SU-DHL-6 (cell line): Measurements from ENCODE around the gene CCDC9B.

Experiments used
- H2AFZ ChIP-seq: fragments of 200-600 bp; sonication (generic); 2 replicates; pipeline ENCODE4 v1.6.1; 2014; ENCODE audit warnings: low read depth, mild to moderate bottlenecking, moderate library complexity, mixed read lengths, antibody characterized with exemption, low read length; ENCODE audit not compliant: severe bottlenecking
- H3F3A ChIP-seq: fragments of 200-600 bp; shearing (Covaris generic); 2 replicates; pipeline ENCODE4 v1.6.0; 2016; ENCODE audit warnings: antibody characterized with exemption, mild to moderate bottlenecking; ENCODE audit not compliant: insufficient read depth
- H3K27ac ChIP-seq: fragments of 200-600 bp; sonication (generic); 2 replicates; pipeline ENCODE4 v1.5.1; 2016; ENCODE audit warnings: low read depth, mild to moderate bottlenecking, low read length, moderate library complexity, mixed read lengths
- H3K27me3 ChIP-seq: fragments of 200-600 bp; sonication (generic), shearing (Covaris generic); 2 replicates; pipeline ENCODE4 v1.6.0; 2014; ENCODE audit warnings: mild to moderate bottlenecking, low read length
- H3K36me3 ChIP-seq: fragments of 200-600 bp; sonication (generic); 2 replicates; pipeline ENCODE4 v1.6.1; 2014; ENCODE audit warnings: mild to moderate bottlenecking, low read length, mixed read lengths
- H3K4me2 ChIP-seq: fragments of 300-600, 200-600 bp; shearing (Covaris generic), sonication (generic); 2 replicates; pipeline ENCODE4 v1.6.0; 2014; ENCODE audit warnings: low read length, low read depth, mild to moderate bottlenecking; ENCODE audit not compliant: poor library complexity, severe bottlenecking
- H3K4me3 ChIP-seq: fragments of 200-600 bp; sonication (generic); 2 replicates; pipeline ENCODE4 v1.5.1; 2014; ENCODE audit warnings: antibody characterized with exemption, low read length, mild to moderate bottlenecking, mixed read lengths; ENCODE audit not compliant: insufficient read depth, poor library complexity, severe bottlenecking
- H3K79me2 ChIP-seq: fragments of 200-600 bp; sonication (generic); 2 replicates; pipeline ENCODE4 v1.6.1; 2014; ENCODE audit warnings: mild to moderate bottlenecking, low read length, moderate library complexity; ENCODE audit not compliant: insufficient read depth
- H3K9ac ChIP-seq: fragments of 200-600 bp; sonication (generic); 2 replicates; pipeline ENCODE4 v1.7.0; 2014; ENCODE audit warnings: mild to moderate bottlenecking, low read length
- H3K9me2 ChIP-seq: fragments of 200-600 bp; sonication (generic); replicated peaks from 2 replicates; pipeline ENCODE4 v1.6.1; 2014; ENCODE audit warnings: low read length; ENCODE audit not compliant: insufficient read depth
- H3K9me3 ChIP-seq: fragments of 200-600 bp; sonication (generic); 2 replicates; pipeline ENCODE4 v1.6.1; 2014; ENCODE audit warnings: low read length, mixed read lengths; ENCODE audit not compliant: insufficient read depth
- H4K20me1 ChIP-seq: fragments of 200-600 bp; sonication (generic); 2 replicates; pipeline ENCODE4 v1.6.1; 2014; ENCODE audit warnings: low read depth, mild to moderate bottlenecking, antibody characterized with exemption, low read length, moderate library complexity, mixed read lengths
- EZH2phosphoT487 ChIP-seq: fragments of 200-600 bp; sonication (generic), shearing (Covaris generic); conservative IDR thresholded peaks from 2 replicates; pipeline ENCODE4 v1.6.1; 2018; ENCODE audit warnings: mild to moderate bottlenecking, antibody characterized with exemption, low read length, moderate library complexity, mixed read lengths
- TF ChIP-seq, protein P1 (sequence below): fragments of 200-600 bp; sonication (generic); IDR thresholded peaks from one replicate; pipeline ENCODE4 v1.5.1; 2017; ENCODE audit warnings: antibody characterized with exemption, mild to moderate bottlenecking, low read length, moderate library complexity; ENCODE audit not compliant: insufficient read depth, poor library complexity, severe bottlenecking

Gene CCDC9B

GRCh38 chr15:40340740-40341400 is at the start of gene CCDC9B:
TSS of gene CCDC9B (minus strand) at chr15:40340939. CDS start at chr15:40340819, 120 bp downstream.
- Histone ChIP-seq H3K79me2 (no peaks in the 10 kb centered on the region), H3K27me3 (no peaks in the 10 kb centered on the region), H3F3A (no peaks in the 10 kb centered on the region), H3K9me2 (no peaks in the 10 kb centered on the region), H3K4me3 (no peak within 1 kb of the TSS), H3K4me2 (no peak within 1 kb of the TSS), H3K9me3 (no peaks in the 10 kb centered on the region), H2AFZ (no peak within 1 kb of the TSS), H3K9ac (no peak within 1 kb of the TSS), H3K36me3 (no peaks in the 10 kb centered on the region), H4K20me1 (no peaks in the 10 kb centered on the region), H3K27ac (no peak within 1 kb of the TSS)
- no peak for TF ChIP-seq EZH2phosphoT487
- TF ChIP-seq, protein P1, sequence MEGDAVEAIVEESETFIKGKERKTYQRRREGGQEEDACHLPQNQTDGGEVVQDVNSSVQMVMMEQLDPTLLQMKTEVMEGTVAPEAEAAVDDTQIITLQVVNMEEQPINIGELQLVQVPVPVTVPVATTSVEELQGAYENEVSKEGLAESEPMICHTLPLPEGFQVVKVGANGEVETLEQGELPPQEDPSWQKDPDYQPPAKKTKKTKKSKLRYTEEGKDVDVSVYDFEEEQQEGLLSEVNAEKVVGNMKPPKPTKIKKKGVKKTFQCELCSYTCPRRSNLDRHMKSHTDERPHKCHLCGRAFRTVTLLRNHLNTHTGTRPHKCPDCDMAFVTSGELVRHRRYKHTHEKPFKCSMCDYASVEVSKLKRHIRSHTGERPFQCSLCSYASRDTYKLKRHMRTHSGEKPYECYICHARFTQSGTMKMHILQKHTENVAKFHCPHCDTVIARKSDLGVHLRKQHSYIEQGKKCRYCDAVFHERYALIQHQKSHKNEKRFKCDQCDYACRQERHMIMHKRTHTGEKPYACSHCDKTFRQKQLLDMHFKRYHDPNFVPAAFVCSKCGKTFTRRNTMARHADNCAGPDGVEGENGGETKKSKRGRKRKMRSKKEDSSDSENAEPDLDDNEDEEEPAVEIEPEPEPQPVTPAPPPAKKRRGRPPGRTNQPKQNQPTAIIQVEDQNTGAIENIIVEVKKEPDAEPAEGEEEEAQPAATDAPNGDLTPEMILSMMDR = no peak

DNA sequence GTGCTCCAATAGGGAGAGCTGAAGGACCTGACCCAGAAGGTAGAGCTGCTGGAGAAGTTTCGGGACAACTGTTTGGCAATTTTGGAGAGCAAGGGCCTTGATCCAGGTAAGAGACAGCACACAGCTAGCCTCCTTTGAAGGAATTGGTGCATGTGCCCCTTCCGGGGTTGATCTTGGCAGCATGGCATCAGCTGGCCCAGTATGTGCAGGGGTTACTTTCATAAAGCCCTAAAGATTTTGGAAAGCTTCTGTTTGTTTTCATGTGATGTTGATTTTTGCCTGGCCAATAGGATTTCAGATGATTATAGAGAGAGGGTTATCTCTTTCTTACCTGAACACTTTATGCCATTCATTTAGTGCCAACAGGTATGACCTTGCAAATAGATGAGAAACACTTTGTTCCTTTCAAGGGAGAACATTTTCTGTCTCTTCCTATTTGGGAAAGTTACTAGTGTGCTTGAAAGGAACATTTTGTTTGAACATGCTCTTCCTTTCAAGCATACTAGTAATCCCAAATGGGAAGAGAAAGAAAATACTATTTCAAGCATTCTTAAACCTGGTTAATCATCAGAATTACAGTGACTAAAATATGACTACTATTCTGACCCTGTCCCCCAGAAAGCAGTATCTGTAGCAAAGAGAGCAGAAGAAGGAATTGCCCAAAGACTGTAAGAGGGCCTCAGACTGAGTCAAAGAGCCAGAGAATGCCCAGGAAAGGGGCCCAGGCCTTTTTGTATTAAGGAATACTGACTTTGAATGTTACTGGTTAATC is 49.3 kb upstream of the CCDC9B start:
- peaks cover 7% of the 10 kb centered on the region for H3K79me2 ChIP-seq
- H3K9me2 ChIP-seq = no peaks in the 10 kb centered on the region
- H3F3A ChIP-seq = peaks cover 16% of the 10 kb centered on the region; the same call in 1 of the 2 replicates
- H3K27ac ChIP-seq = no peak overlapping the region
- H2AFZ ChIP-seq = no peak overlapping the region
- no peaks in the 10 kb centered on the region for H4K20me1 ChIP-seq
- TF ChIP-seq, protein P1 = no peak
- no peak for TF ChIP-seq EZH2phosphoT487
- H3K4me3 ChIP-seq = no peak overlapping the region
- no peaks in the 10 kb centered on the region for H3K9me3 ChIP-seq
- H3K27me3 ChIP-seq = no peaks in the 10 kb centered on the region
- H3K36me3 ChIP-seq = peaks cover 32% of the 10 kb centered on the region
- no peak overlapping the region for H3K9ac ChIP-seq
- H3K4me2 ChIP-seq = no peak overlapping the region

GRCh38 chr15:40388941-40389823 is 48.4 kb upstream of the CCDC9B start:
- Histone ChIP-seq H3F3A (peaks cover 16% of the 10 kb centered on the region; the same call in 1 of the 2 replicates), H3K27ac (no peak overlapping the region), H3K79me2 (peaks cover 15% of the 10 kb centered on the region), H3K9me2 (no peaks in the 10 kb centered on the region), H3K36me3 (peaks cover 36% of the 10 kb centered on the region), H4K20me1 (no peaks in the 10 kb centered on the region), H3K27me3 (no peaks in the 10 kb centered on the region), H3K4me3 (no peak overlapping the region), H3K4me2 (no peak overlapping the region), H2AFZ (no peak overlapping the region), H3K9ac (no peak overlapping the region), H3K9me3 (no peaks in the 10 kb centered on the region)
- TF ChIP-seq, protein P1 = no peak
- no peak for TF ChIP-seq EZH2phosphoT487
